WERI-Rb-1 (cell line): ENCODE measurements around the gene TMEM25.
"Not testable (repeated sequence)": the region's sequence is repeated elsewhere in the genome, so short reads cannot be mapped to it uniquely, and the experiment has no call there.

Source experiments
- DNase-seq: peaks from one replicate; pipeline ENCODE4 v3.0.0-alpha.2; 2020
- H3K27ac ChIP-seq: fragments of 250-450 bp; sonication (Bioruptor Pico); 2 replicates; pipeline ENCODE4 v1.5.1; 2020; ENCODE audit warnings: mild to moderate bottlenecking, moderate library complexity
- H3K27me3 ChIP-seq: fragments of 250-450 bp; sonication (Bioruptor Pico); 2 replicates; pipeline ENCODE4 v1.5.1; 2021; ENCODE audit warnings: mild to moderate bottlenecking, low read depth, moderate library complexity; ENCODE audit not compliant: insufficient read depth, severe bottlenecking
- H3K36me3 ChIP-seq: fragments of 250-450 bp; sonication (Bioruptor Pico); 2 replicates; pipeline ENCODE4 v1.5.1; 2020; ENCODE audit warnings: mild to moderate bottlenecking, moderate library complexity
- H3K4me3 ChIP-seq: 2 replicates; pipeline ENCODE4 v1.5.1; 2011; ENCODE audit warnings: low read depth, mild to moderate bottlenecking, control low read depth, low read length
- H3K9me3 ChIP-seq: fragments of 250-450 bp; sonication (Bioruptor Pico); 2 replicates; pipeline ENCODE4 v1.5.1; 2021; ENCODE audit warnings: mild to moderate bottlenecking, moderate library complexity; ENCODE audit not compliant: severe bottlenecking
- CTCF ChIP-seq: IDR thresholded peaks from 2 replicates; pipeline ENCODE4 v1.5.1; 2011; ENCODE audit warnings: low read depth, mild to moderate bottlenecking, control low read depth, inconsistent platforms, low read length

The TMEM25 gene

DNA sequence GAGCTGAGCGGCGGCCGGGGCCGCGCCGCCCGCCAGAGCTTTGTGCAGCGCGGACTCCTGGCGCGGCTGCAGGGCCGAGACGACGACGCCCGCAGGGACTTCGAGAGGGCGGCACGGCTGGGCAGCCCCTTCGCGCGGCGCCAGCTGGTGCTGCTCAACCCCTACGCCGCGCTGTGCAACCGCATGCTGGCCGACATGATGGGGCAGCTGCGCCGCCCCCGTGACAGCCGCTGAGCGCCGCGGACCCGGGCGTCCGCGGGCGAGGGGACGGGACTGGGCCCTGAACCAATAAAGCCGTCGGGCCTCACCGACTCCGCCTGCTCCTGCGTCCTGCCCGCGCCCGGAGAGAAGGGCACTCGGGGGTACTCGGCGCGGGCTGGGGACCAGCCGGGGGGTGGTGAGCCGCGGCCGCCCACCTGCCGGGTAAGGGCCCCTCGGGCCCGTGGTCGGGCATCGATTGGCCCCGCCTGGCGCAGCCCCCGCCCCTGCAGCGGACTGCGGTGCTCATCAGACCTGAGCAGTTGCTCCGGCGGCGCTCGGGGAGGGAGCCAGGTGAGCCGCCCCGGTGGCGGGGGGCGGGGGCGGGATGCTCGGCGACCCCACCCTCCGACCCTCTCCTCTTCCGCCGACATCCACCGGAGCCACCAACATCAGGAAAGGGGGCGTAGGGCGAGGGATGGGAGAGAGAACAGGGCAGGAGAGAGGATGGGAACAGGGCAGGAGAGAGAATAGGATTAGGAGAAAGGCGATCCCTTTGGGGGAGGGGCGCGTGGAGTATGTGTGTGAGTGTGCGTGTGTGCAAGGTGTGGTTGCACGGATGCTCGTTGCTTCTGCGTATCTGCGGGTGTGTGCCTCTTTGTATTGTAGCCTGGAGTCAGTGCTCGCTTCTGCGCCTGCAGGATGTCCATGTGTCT is at the start of gene TMEM25:
Gene TMEM25 (plus strand): TSS at position 510 of the 914 bp plus-strand sequence. CDS start 610 bp downstream, outside the sequence.
- Histone ChIP-seq H3K27ac (peak within 1 kb of the TSS; percentile 92), H3K4me3 (peak within 1 kb of the TSS; percentile 71), H3K36me3 (peaks cover 10% of the 10 kb centered on the region), H3K9me3 (no peaks in the 10 kb centered on the region), H3K27me3 (no peaks in the 10 kb centered on the region)
- peak; percentile 85 for DNase-seq
- no peak for TF ChIP-seq CTCF

- not testable (repeated sequence) for H3K27ac ChIP-seq, DNase-seq, H3K27me3 ChIP-seq, H3K4me3 ChIP-seq, H3K9me3 ChIP-seq
- peaks cover 95% of the 10 kb centered on the region for H3K36me3 ChIP-seq
Observed at GRCh38 chr11:118481238-118481637, 49.8 kb upstream of the TMEM25 start.

- Histone ChIP-seq H3K27me3 (no peaks in the 10 kb centered on the region), H3K36me3 (peaks cover 92% of the 10 kb centered on the region), H3K27ac (no peak overlapping the region), H3K4me3 (no peak overlapping the region), H3K9me3 (no peaks in the 10 kb centered on the region)
- DNase-seq = no peak
- no peak for TF ChIP-seq CTCF
Observed at GRCh38 chr11:118484405-118484804, 46.6 kb upstream of the TMEM25 start.

GRCh38 chr11:118485273-118485672 is 45.7 kb upstream of the TMEM25 start:
- no peak for DNase-seq

GRCh38 chr11:118488480-118489109 is 42.4 kb upstream of the TMEM25 start:
- no peaks in the 10 kb centered on the region for H3K9me3 ChIP-seq
- no peaks in the 10 kb centered on the region for H3K27me3 ChIP-seq
- H3K4me3 ChIP-seq = no peak overlapping the region
- no peak overlapping the region for H3K27ac ChIP-seq
- TF ChIP-seq CTCF = peak; percentile 72
- H3K36me3 ChIP-seq = peaks cover 91% of the 10 kb centered on the region
- peak; percentile 65 for DNase-seq

More at GRCh38 chr11:118485273-118485672, 45.7 kb upstream of the TMEM25 start:
- TF ChIP-seq CTCF = no peak
- no peaks in the 10 kb centered on the region for H3K9me3 ChIP-seq
- H3K27ac ChIP-seq = no peak overlapping the region
- no peak overlapping the region for H3K4me3 ChIP-seq
- peaks cover 92% of the 10 kb centered on the region for H3K36me3 ChIP-seq
- no peaks in the 10 kb centered on the region for H3K27me3 ChIP-seq

DNA sequence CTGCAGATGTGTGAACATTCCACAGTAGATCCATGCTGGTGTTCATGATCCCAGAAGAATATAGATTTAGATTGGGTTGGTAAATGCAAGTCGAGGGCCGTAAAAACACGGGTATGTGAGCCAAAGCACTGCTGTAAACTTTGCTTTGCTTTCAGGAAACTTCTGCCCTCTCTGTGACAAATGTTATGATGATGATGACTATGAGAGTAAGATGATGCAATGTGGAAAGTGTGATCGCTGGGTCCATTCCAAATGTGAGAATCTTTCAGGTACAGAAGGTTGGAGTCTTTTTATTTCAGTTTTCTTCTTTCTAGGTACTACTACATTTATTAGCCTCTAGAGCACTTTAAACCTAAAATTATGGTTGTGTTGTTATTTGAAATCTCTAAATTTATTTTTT is 40.0 kb upstream of the TMEM25 start:
- H3K4me3 ChIP-seq = no peak overlapping the region
- peaks cover 91% of the 10 kb centered on the region for H3K36me3 ChIP-seq
- TF ChIP-seq CTCF = no peak
- no peaks in the 10 kb centered on the region for H3K9me3 ChIP-seq
- no peak for DNase-seq
- no peaks in the 10 kb centered on the region for H3K27me3 ChIP-seq
- H3K27ac ChIP-seq = no peak overlapping the region
